Stomach (tissue), 4 donors: Measurements from ENCODE around the gene ECE1.

ENCODE experiments used
- EP300 ChIP-seq: sonication (generic); formaldehyde crosslinking; IDR thresholded peaks from one replicate; pipeline ENCODE4 v1.6.1; 2017; ENCODE audit warnings: antibody characterized with exemption
- POLR2A ChIP-seq, 4 donors: fragments of 450-650 bp; IDR thresholded peaks; one replicate each; pipeline ENCODE4 v1.6.1; 2016; ENCODE audit warnings: antibody characterized with exemption in 4 of 4, control low read depth in 2 of 4, mild to moderate bottlenecking in 1 of 4, moderate library complexity in 1 of 4
- POLR2AphosphoS5 ChIP-seq, 3 donors: sonication (generic); formaldehyde crosslinking; IDR thresholded peaks; one replicate each; pipeline ENCODE4 v1.6.1; 2016; ENCODE audit warnings: antibody characterized with exemption in 3 of 3
- TF ChIP-seq, protein P1 (sequence below), 7 experiments: fragments of 450-650 bp in 4 of 7; fragments of 200-600 bp in 3 of 7; sonication (generic) in 3 of 7; IDR thresholded peaks; one replicate each; pipeline ENCODE4 v1.5.1; 2016 to 2019; ENCODE audit warnings: antibody characterized with exemption in 7 of 7, control low read depth in 2 of 7, mild to moderate bottlenecking in 1 of 7

DNA sequence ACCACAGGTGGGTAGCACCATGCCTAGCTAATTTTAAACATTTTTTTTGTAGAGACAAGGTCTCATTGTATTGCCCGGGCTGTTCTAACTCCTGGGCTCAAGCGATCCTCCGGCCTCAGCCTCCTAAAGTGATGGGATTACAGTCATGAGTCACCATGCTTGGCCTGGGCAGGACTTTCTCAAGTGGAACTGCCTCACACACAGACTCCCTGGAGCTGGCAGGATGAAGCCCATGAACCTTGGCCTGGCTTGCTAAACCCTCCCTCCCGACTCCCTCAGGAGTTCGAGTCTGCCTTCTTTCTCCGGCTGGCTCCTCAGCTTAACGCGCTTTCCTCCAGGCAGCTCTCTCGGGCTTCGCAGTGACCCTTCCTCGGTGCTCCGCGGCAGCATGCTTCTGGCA, 7.7 kb upstream of the ECE1 start:
- TF ChIP-seq, protein P1, sequence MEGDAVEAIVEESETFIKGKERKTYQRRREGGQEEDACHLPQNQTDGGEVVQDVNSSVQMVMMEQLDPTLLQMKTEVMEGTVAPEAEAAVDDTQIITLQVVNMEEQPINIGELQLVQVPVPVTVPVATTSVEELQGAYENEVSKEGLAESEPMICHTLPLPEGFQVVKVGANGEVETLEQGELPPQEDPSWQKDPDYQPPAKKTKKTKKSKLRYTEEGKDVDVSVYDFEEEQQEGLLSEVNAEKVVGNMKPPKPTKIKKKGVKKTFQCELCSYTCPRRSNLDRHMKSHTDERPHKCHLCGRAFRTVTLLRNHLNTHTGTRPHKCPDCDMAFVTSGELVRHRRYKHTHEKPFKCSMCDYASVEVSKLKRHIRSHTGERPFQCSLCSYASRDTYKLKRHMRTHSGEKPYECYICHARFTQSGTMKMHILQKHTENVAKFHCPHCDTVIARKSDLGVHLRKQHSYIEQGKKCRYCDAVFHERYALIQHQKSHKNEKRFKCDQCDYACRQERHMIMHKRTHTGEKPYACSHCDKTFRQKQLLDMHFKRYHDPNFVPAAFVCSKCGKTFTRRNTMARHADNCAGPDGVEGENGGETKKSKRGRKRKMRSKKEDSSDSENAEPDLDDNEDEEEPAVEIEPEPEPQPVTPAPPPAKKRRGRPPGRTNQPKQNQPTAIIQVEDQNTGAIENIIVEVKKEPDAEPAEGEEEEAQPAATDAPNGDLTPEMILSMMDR (IDR thresholded peaks at IDR 0.05) = no peak
- TF ChIP-seq POLR2AphosphoS5 (IDR thresholded peaks at IDR 0.05) (no peak), EP300 (no peak), POLR2A (IDR thresholded peaks at IDR 0.05) (no peak)
